Fibroblast of pulmonary artery (primary cell): ENCODE results near the gene SLU7.

ENCODE experiments used
- DNase-seq: peaks from one replicate; pipeline ENCODE4 v3.0.0-alpha.2; 2010; ENCODE audit warnings: low read depth
- H3K4me3 ChIP-seq: replicated peaks from 2 replicates; pipeline ENCODE4 v1.5.1; 2011; ENCODE audit warnings: low read depth, mild to moderate bottlenecking, control low read depth, low read length, moderate library complexity
- TF ChIP-seq, protein P1 (sequence below): IDR thresholded peaks from 2 replicates; pipeline ENCODE4 v1.5.1; 2011; ENCODE audit warnings: mild to moderate bottlenecking, control low read depth, low read length, inconsistent platforms; ENCODE audit errors: missing control alignments

SLU7 gene

DNA sequence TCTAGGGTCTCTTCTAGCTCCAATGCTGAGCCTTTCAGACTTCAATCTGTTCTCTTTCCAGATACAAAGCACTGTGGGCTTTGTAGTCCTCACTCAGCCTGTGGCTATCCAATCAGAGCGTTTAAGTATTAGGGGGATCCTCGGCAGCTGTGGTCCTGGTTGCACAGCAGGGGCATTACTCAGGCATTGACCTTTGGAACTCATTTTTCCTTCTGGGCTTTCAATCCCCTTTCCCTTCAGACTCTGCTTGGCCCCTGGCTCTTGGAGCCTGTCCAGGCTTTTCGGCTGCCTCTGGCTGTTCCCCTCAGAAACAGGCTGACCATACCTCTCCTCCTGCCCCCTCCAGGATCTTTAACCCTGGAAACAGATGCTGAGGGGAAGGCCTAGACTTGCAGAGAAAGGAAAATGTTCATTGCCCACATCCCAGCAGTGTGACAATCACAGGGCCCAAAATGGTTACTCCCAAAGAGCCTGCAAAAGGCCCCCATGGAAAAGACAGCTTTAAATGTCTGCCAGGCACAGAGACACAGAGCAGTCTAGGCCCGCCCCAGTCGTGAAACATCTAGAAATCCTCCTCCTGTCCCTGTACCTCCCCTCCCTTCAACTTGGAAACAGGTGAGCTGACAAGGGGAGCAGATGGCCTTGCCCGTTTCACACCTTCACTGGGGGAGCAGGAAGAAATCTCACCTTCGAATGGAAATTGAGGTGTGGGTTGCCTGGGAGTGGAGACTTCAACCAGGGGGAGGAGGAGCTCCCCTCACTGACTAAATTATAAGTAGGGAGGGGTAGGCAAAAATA lies 62.1 kb downstream of the SLU7 start:
- no peak overlapping the region for H3K4me3 ChIP-seq
- TF ChIP-seq, protein P1, sequence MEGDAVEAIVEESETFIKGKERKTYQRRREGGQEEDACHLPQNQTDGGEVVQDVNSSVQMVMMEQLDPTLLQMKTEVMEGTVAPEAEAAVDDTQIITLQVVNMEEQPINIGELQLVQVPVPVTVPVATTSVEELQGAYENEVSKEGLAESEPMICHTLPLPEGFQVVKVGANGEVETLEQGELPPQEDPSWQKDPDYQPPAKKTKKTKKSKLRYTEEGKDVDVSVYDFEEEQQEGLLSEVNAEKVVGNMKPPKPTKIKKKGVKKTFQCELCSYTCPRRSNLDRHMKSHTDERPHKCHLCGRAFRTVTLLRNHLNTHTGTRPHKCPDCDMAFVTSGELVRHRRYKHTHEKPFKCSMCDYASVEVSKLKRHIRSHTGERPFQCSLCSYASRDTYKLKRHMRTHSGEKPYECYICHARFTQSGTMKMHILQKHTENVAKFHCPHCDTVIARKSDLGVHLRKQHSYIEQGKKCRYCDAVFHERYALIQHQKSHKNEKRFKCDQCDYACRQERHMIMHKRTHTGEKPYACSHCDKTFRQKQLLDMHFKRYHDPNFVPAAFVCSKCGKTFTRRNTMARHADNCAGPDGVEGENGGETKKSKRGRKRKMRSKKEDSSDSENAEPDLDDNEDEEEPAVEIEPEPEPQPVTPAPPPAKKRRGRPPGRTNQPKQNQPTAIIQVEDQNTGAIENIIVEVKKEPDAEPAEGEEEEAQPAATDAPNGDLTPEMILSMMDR = no peak
- DNase-seq = no peak

DNA sequence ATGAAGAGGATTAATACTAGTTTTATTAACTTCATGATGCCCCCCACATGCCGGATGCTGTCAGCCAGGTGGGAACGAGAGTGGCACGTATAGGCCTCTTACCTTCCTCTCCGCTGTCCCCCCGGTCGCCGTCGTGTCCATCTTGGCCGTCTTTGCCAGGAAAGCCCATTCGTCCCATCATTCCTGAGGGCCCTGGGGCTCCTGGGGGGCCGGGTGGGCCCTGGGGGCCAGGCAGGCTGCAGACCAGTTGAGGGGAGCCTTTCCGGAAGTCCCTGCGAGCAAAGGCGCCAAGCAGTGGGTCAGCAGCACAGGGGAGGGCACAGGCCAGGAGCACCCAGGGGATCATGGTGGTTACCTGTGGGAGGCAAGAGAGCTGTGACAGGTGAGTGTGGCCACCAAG lies 64.2 kb downstream of the SLU7 start:
- H3K4me3 ChIP-seq = no peak overlapping the region
- TF ChIP-seq, protein P1 = no peak
- DNase-seq = no peak

DNA sequence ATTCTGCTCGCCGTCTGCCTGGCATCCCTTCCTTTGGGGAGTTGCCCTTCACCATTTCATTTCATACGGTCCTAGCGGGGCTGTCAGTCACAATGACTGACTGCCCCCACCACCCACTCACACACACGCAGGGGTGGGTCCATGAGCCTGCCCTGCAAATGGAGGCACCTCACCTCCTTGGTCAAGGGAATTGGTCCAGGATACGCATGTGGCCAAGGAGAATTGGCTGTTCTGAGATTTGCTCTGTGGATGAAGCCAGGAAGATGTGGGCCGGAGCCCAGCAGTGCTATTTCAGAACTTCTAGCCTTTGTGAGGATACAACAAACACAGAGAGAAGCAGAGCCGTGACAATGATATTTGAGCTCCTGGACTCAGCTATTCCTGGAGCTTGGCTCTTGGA lies 65.5 kb downstream of the SLU7 start:
- no peak for DNase-seq
- no peak overlapping the region for H3K4me3 ChIP-seq
- TF ChIP-seq, protein P1 = no peak

DNA sequence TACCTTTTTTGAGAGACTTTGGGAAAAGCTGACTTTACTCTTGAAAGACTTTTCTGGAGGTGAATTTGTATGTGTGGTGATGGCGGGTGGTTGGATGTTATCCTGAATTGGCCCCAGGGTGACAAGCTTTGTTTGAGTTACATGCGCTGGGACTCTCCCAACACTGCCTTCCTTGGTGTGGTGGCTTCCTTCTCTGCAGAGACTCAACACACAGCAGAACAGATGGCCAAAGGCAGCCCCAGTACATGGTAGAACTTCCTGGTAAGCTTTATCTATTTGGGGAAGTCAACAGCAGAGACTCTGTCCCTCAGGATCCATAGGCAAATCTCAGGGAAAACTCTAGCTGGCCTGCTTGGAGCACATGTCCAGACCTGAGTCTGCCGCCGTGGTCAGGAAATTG lies 66.6 kb downstream of the SLU7 start:
- H3K4me3 ChIP-seq = no peak overlapping the region
- DNase-seq = no peak
- TF ChIP-seq, protein P1 = no peak
